ENCODE measurements around the gene MBNL2. TPM values are rescaled to one million over a fixed set of nuclear protein-coding genes. Genes with fewer than 3 reads are reported as not detected.

MBNL2 gene
- total RNA-seq, 1 donor from 2014 or later, result 12.4 TPM

GRCh38 chr13:97266772-97267417 is 44.8 kb downstream of the MBNL2 start:
- Mint-ChIP-seq H3K36me3 (ENCODE audit: unreplicated experiment) (peaks cover 4% of the 10 kb centered on the region), H3K4me3 (ENCODE audit: unreplicated experiment) (no peak overlapping the region), H3K27ac (ENCODE audit: unreplicated experiment) (no peak overlapping the region), H3K4me1 (ENCODE audit: low read depth, unreplicated experiment) (peaks cover 5% of the 10 kb centered on the region), H3K27me3 (ENCODE audit: unreplicated experiment) (peaks cover 2% of the 10 kb centered on the region), H3K9me3 (ENCODE audit: unreplicated experiment) (peaks cover 3% of the 10 kb centered on the region)
- no peak for DNase-seq
- TF ChIP-seq, protein P1, sequence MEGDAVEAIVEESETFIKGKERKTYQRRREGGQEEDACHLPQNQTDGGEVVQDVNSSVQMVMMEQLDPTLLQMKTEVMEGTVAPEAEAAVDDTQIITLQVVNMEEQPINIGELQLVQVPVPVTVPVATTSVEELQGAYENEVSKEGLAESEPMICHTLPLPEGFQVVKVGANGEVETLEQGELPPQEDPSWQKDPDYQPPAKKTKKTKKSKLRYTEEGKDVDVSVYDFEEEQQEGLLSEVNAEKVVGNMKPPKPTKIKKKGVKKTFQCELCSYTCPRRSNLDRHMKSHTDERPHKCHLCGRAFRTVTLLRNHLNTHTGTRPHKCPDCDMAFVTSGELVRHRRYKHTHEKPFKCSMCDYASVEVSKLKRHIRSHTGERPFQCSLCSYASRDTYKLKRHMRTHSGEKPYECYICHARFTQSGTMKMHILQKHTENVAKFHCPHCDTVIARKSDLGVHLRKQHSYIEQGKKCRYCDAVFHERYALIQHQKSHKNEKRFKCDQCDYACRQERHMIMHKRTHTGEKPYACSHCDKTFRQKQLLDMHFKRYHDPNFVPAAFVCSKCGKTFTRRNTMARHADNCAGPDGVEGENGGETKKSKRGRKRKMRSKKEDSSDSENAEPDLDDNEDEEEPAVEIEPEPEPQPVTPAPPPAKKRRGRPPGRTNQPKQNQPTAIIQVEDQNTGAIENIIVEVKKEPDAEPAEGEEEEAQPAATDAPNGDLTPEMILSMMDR (IDR thresholded peaks at IDR 0.05; ENCODE audit: partially characterized antibody, unreplicated experiment), result no peak

DNA sequence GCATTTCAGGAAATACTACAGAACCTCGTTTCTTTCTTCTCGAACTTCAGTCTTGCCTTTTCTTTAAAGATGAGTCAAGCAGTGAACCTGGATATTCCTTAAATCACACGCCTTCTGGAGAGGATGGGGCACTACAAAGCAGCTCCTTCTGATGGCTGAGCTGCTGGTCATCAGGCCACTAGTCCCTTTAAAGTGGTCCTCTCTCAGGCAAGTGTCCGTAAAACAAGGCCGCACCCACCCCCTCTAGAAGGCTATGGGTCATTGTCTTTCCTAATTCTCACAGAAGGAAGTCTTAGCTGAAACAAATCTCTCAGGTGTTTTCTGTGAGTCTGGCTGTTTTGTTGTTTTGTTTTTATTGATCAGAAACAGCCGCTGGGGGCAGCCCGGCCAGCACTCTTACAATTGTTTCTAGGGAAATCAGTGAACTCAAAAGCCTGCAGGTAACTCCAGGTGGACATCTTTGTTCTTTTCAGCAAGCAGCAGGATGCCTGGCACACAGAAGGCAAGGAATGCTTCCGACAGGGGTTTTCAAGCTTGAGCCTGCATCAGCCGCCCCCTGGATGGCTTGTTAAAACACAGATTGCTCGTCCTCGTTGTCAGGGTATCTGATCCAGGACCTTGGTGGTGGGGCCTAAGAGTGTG is 45.4 kb downstream of the MBNL2 start:
- Mint-ChIP-seq H3K27me3 (ENCODE audit: unreplicated experiment) (no peaks in the 10 kb centered on the region), H3K4me1 (ENCODE audit: low read depth, unreplicated experiment) (peaks cover 4% of the 10 kb centered on the region), H3K4me3 (ENCODE audit: unreplicated experiment) (no peak overlapping the region), H3K36me3 (ENCODE audit: unreplicated experiment) (peaks cover 4% of the 10 kb centered on the region), H3K27ac (ENCODE audit: unreplicated experiment) (no peak overlapping the region), H3K9me3 (ENCODE audit: unreplicated experiment) (peaks cover 3% of the 10 kb centered on the region)
- TF ChIP-seq, protein P1 (IDR thresholded peaks at IDR 0.05; ENCODE audit: partially characterized antibody, unreplicated experiment), result no peak
- DNase-seq, result no peak

DNA sequence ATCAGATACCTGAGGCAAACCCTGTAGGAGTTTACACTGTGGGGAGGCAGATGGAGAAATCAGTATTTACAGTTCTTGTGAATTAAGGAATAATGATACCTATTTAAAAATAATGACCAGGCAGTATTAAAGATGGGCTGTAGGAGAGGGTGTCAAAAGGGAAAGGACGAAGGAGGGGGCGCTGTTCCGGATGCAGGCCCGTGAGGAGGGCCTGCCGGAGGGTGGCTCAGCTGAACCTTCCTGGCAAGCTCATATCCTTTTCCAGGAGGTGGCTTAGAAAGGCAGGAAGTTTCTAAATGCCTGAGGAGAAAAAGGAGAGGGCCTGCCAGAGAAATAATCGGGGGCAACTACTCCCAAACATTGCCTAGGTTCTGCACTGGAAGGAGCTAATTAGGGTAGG is 46.6 kb downstream of the MBNL2 start:
- TF ChIP-seq, protein P1 (IDR thresholded peaks at IDR 0.05; ENCODE audit: partially characterized antibody, unreplicated experiment), result no peak
- peaks cover 3% of the 10 kb centered on the region for H3K9me3 Mint-ChIP-seq (ENCODE audit: unreplicated experiment)
- no peaks in the 10 kb centered on the region for H3K36me3 Mint-ChIP-seq (ENCODE audit: unreplicated experiment)
- H3K4me1 Mint-ChIP-seq (ENCODE audit: low read depth, unreplicated experiment), result peaks cover 4% of the 10 kb centered on the region
- H3K27ac Mint-ChIP-seq (ENCODE audit: unreplicated experiment), result no peak overlapping the region
- no peaks in the 10 kb centered on the region for H3K27me3 Mint-ChIP-seq (ENCODE audit: unreplicated experiment)
- DNase-seq, result no peak
- H3K4me3 Mint-ChIP-seq (ENCODE audit: unreplicated experiment), result no peak overlapping the region

- DNase-seq, result no peak
- TF ChIP-seq, protein P1 (IDR thresholded peaks at IDR 0.05; ENCODE audit: partially characterized antibody, unreplicated experiment), result no peak
- H3K4me3 Mint-ChIP-seq (ENCODE audit: unreplicated experiment), result no peak overlapping the region
- H3K9me3 Mint-ChIP-seq (ENCODE audit: unreplicated experiment), result peaks cover 3% of the 10 kb centered on the region
- H3K27ac Mint-ChIP-seq (ENCODE audit: unreplicated experiment), result no peak overlapping the region
- H3K4me1 Mint-ChIP-seq (ENCODE audit: low read depth, unreplicated experiment), result peaks cover 4% of the 10 kb centered on the region
- no peaks in the 10 kb centered on the region for H3K36me3 Mint-ChIP-seq (ENCODE audit: unreplicated experiment)
- no peaks in the 10 kb centered on the region for H3K27me3 Mint-ChIP-seq (ENCODE audit: unreplicated experiment)
These were observed 47.5 kb downstream of the MBNL2 start for GRCh38 chr13:97269603-97270002.

- TF ChIP-seq, protein P1 (IDR thresholded peaks at IDR 0.05; ENCODE audit: partially characterized antibody, unreplicated experiment), result no peak
- Mint-ChIP-seq H3K36me3 (ENCODE audit: unreplicated experiment) (peaks cover 5% of the 10 kb centered on the region), H3K4me3 (ENCODE audit: unreplicated experiment) (no peak overlapping the region), H3K27ac (ENCODE audit: unreplicated experiment) (no peak overlapping the region), H3K9me3 (ENCODE audit: unreplicated experiment) (no peaks in the 10 kb centered on the region), H3K27me3 (ENCODE audit: unreplicated experiment) (no peaks in the 10 kb centered on the region), H3K4me1 (ENCODE audit: low read depth, unreplicated experiment) (peaks cover 2% of the 10 kb centered on the region)
- no peak for DNase-seq
These were observed 50.4 kb downstream of the MBNL2 start for GRCh38 chr13:97272526-97272925.
